ENCODE measurements around the gene SEMA5A. TPM values are rescaled to one million over a fixed set of nuclear protein-coding genes. Genes with fewer than 3 reads are reported as not detected.

The SEMA5A gene
- total RNA-seq, 1 donor from 2014 or later: 11.9 TPM

DNA sequence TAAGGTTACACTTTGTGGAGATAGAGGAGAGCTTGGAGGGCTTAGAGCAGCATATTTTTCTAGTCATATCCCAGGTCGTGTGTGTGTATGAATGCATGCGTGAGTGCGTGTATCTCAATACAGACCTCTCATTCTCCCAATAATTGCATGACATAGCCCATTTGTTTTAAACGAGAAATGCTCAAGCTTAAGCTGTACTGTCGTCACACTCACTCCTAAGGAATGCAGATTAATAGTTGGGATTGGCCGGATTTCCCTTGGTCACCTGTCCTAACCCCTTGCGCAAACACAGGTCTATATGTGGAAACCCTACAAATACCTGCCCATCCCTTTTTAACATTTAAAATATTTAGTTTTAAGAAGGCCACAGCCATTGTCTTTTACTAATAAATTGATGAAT lies 165.8 kb downstream of the SEMA5A start:
- Histone ChIP-seq H3F3A (ENCODE audit: low read depth) (no peaks in the 10 kb centered on the region), H3K79me2 (ENCODE audit: low read depth) (no peaks in the 10 kb centered on the region), H3K4me2 (no peak overlapping the region), H4K20me1 (ENCODE audit: low read depth) (no peaks in the 10 kb centered on the region), H3K4me3 (no peak overlapping the region), H3K9ac (no peak overlapping the region), H3K4me1 (no peaks in the 10 kb centered on the region), H2AFZ (replicated peaks) (no peak overlapping the region), H3K36me3 (no peaks in the 10 kb centered on the region), H3K9me3 (ENCODE audit: low read depth) (no peaks in the 10 kb centered on the region), H3K27ac (no peak overlapping the region), H3K27me3 (no peaks in the 10 kb centered on the region)
- Mint-ChIP-seq H3K27me3 (ENCODE audit: insufficient read depth, low read depth) (no peaks in the 10 kb centered on the region), H3K4me3 (no peak overlapping the region), H3K4me1 (no peaks in the 10 kb centered on the region), H3K27ac (no peak overlapping the region), H3K9me3 (no peaks in the 10 kb centered on the region), H3K36me3 (peaks cover 3% of the 10 kb centered on the region)
- DNase-seq (ENCODE audit: low spot score): no peak
- TF ChIP-seq, protein P1, sequence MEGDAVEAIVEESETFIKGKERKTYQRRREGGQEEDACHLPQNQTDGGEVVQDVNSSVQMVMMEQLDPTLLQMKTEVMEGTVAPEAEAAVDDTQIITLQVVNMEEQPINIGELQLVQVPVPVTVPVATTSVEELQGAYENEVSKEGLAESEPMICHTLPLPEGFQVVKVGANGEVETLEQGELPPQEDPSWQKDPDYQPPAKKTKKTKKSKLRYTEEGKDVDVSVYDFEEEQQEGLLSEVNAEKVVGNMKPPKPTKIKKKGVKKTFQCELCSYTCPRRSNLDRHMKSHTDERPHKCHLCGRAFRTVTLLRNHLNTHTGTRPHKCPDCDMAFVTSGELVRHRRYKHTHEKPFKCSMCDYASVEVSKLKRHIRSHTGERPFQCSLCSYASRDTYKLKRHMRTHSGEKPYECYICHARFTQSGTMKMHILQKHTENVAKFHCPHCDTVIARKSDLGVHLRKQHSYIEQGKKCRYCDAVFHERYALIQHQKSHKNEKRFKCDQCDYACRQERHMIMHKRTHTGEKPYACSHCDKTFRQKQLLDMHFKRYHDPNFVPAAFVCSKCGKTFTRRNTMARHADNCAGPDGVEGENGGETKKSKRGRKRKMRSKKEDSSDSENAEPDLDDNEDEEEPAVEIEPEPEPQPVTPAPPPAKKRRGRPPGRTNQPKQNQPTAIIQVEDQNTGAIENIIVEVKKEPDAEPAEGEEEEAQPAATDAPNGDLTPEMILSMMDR (IDR thresholded peaks at IDR 0.05): no peak
- TF ChIP-seq EZH2phosphoT487 (IDR thresholded peaks at IDR 0.05) (no peak), EZH2 (IDR thresholded peaks at IDR 0.05) (no peak)

DNA sequence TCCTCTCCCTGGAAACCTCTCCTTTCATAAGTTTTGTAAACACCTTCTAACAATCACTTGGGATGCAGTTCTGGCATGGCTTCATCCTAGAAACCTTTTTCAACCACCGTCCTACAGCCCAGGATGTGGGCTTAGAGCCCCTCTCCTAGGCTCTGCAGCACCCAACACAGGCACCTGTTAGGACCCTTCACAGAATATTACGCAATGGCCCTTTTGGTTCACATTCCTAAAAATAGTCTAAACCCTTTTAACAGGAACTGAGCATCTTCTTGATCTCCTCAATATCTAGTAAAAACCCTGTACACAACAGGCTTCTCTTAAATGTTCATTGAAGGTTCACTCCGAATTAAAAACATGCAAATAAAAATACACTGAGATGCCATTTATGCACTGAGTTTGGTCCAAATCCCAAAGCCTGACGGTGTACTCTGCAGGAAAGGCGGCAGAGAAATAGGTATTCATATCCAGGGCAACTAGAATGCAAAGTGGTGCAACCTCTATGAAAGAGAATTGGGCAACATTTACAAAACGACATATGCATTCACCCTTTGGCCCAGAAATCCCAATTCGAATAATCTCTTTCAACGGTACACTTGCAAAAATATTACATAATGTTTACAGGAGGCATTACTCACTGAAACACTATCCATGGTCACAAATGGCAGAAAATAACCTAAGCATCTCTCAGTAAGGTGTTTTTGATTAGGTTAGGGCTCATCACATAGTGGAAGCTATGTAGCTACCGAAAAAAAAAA lies 169.3 kb downstream of the SEMA5A start:
- Histone ChIP-seq H3K9ac (no peak overlapping the region), H3K27ac (no peak overlapping the region), H3K79me2 (ENCODE audit: low read depth) (no peaks in the 10 kb centered on the region), H3K4me3 (no peak overlapping the region), H3K36me3 (no peaks in the 10 kb centered on the region), H3K4me2 (no peak overlapping the region), H3K27me3 (no peaks in the 10 kb centered on the region), H3K9me3 (ENCODE audit: low read depth) (no peaks in the 10 kb centered on the region), H3F3A (ENCODE audit: low read depth) (no peaks in the 10 kb centered on the region), H2AFZ (replicated peaks) (no peak overlapping the region), H4K20me1 (ENCODE audit: low read depth) (no peaks in the 10 kb centered on the region), H3K4me1 (no peaks in the 10 kb centered on the region)
- TF ChIP-seq EZH2 (IDR thresholded peaks at IDR 0.05): no peak
- TF ChIP-seq, protein P1 (IDR thresholded peaks at IDR 0.05): no peak
- TF ChIP-seq EZH2phosphoT487 (IDR thresholded peaks at IDR 0.05): no peak
- Mint-ChIP-seq H3K4me1 (peaks cover 2% of the 10 kb centered on the region), H3K27ac (no peak overlapping the region), H3K27me3 (ENCODE audit: insufficient read depth, low read depth) (no peaks in the 10 kb centered on the region), H3K9me3 (no peaks in the 10 kb centered on the region), H3K4me3 (no peak overlapping the region), H3K36me3 (peaks cover 3% of the 10 kb centered on the region)
- no peak for DNase-seq (ENCODE audit: low spot score)

DNA sequence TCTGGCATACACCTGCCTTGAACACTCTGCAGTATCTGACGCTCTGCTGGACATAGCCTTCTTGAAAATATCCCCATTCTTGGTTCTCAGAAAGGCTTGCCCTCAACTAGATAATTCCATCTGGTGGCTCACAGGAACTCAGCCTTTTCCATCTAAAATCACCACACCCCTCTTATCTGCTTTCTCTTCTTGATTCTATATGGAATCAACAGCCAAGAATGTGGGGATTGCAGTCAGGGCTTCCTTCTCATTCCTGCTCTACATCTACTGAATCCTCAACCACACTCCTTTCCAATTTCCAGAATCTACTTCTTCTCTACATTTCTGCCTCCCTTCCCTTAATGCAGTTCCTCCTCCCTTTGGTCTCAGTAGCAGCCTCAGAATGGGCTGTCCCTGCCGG lies 170.1 kb downstream of the SEMA5A start:
- Histone ChIP-seq H3K79me2 (ENCODE audit: low read depth) (no peaks in the 10 kb centered on the region), H3K36me3 (no peaks in the 10 kb centered on the region), H2AFZ (replicated peaks) (no peak overlapping the region), H4K20me1 (ENCODE audit: low read depth) (no peaks in the 10 kb centered on the region), H3K4me1 (no peaks in the 10 kb centered on the region), H3F3A (ENCODE audit: low read depth) (no peaks in the 10 kb centered on the region), H3K27ac (no peak overlapping the region), H3K9me3 (ENCODE audit: low read depth) (no peaks in the 10 kb centered on the region), H3K27me3 (no peaks in the 10 kb centered on the region), H3K9ac (no peak overlapping the region), H3K4me3 (no peak overlapping the region), H3K4me2 (no peak overlapping the region)
- Mint-ChIP-seq H3K4me1 (peaks cover 2% of the 10 kb centered on the region), H3K36me3 (peaks cover 3% of the 10 kb centered on the region), H3K27me3 (ENCODE audit: insufficient read depth, low read depth) (no peaks in the 10 kb centered on the region), H3K4me3 (no peak overlapping the region), H3K9me3 (no peaks in the 10 kb centered on the region), H3K27ac (no peak overlapping the region)
- no peak for DNase-seq (ENCODE audit: low spot score)
- TF ChIP-seq EZH2 (IDR thresholded peaks at IDR 0.05) (no peak), EZH2phosphoT487 (IDR thresholded peaks at IDR 0.05) (no peak)
- TF ChIP-seq, protein P1 (IDR thresholded peaks at IDR 0.05): no peak
